ENCODE data around the gene CAMK4.

The CAMK4 gene

DNA sequence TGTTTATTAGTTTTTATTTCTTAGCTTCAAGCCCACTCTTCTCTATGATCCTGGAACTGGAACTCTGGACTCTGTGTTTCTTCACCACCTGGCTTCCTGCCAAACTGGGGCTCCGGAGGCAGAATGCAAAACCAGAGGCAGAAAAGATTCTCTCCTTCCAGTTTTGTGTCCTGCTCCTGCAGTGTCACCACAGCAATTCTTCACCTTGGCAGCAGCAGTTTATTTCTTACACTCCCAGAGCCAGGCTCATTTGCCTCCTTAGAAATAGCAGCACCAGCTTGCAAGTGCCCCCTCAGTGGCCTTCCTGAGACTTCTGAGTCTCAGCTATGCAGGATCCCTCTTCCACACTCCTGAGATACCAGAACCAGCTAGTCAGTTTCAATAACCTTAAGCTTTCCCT is 26.7 kb upstream of the CAMK4 start:
- H3K27me3 ChIP-seq (ENCODE audit: insufficient read depth, poor library complexity, severe bottlenecking) = peaks cover 9% of the 10 kb centered on the region
- no peak overlapping the region for H3K4me3 ChIP-seq (ENCODE audit: severe bottlenecking)
- ATAC-seq (ENCODE audit: low read depth) (0 out of 3 replicates have a peak, but pooled peaks have one; percentile 38), DNase-seq (ENCODE audit: low spot score) (no peak)
- H3K27ac ChIP-seq (ENCODE audit: poor library complexity, severe bottlenecking) = no peak overlapping the region
- H3K9me3 ChIP-seq (ENCODE audit: severe bottlenecking) = no peaks in the 10 kb centered on the region
- H3K36me3 ChIP-seq (ENCODE audit: low read depth) = no peaks in the 10 kb centered on the region
- TF ChIP-seq, protein P1, sequence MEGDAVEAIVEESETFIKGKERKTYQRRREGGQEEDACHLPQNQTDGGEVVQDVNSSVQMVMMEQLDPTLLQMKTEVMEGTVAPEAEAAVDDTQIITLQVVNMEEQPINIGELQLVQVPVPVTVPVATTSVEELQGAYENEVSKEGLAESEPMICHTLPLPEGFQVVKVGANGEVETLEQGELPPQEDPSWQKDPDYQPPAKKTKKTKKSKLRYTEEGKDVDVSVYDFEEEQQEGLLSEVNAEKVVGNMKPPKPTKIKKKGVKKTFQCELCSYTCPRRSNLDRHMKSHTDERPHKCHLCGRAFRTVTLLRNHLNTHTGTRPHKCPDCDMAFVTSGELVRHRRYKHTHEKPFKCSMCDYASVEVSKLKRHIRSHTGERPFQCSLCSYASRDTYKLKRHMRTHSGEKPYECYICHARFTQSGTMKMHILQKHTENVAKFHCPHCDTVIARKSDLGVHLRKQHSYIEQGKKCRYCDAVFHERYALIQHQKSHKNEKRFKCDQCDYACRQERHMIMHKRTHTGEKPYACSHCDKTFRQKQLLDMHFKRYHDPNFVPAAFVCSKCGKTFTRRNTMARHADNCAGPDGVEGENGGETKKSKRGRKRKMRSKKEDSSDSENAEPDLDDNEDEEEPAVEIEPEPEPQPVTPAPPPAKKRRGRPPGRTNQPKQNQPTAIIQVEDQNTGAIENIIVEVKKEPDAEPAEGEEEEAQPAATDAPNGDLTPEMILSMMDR (IDR thresholded peaks at IDR 0.05; ENCODE audit: poor library complexity, severe bottlenecking) = no peak
- H3K4me1 ChIP-seq (ENCODE audit: insufficient read depth, poor library complexity, severe bottlenecking) = no peaks in the 10 kb centered on the region

DNA sequence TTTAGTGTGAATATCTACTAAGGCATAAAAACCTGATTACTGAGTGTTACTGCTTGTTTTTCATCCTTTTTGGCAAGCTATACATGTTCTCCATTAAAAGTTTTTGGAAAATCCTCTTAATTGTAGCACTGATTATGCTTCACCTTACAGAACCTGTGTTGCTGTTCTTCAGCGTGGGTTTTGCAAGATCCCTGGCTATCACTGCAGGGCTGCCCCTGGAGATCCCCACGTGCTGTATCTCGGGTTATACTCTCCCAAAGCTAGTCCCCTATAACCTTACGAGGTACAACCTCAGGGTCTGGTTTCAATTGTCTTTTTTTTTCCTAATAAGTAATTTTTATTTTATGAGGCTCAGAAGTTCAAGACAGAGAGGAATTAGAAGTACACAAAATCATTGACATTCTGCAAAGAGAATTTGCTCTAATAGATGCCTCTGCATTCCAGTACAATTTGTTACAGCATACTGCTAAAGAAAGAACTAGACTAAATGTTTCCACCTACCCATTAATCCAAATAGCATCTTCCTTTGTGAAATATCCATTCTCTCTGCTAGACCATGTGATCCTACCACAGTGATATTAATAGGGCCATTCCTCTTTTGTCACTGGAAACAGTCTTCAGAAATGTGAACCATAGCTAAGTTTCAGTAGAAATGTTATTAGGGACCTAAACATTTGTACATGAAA is 25.8 kb upstream of the CAMK4 start:
- H3K36me3 ChIP-seq (ENCODE audit: low read depth) = no peaks in the 10 kb centered on the region
- no peaks in the 10 kb centered on the region for H3K4me1 ChIP-seq (ENCODE audit: insufficient read depth, poor library complexity, severe bottlenecking)
- H3K27me3 ChIP-seq (ENCODE audit: insufficient read depth, poor library complexity, severe bottlenecking) = peaks cover 14% of the 10 kb centered on the region
- H3K9me3 ChIP-seq (ENCODE audit: severe bottlenecking) = no peaks in the 10 kb centered on the region
- no peak overlapping the region for H3K27ac ChIP-seq (ENCODE audit: poor library complexity, severe bottlenecking)
- TF ChIP-seq, protein P1 (IDR thresholded peaks at IDR 0.05; ENCODE audit: poor library complexity, severe bottlenecking) = no peak
- no peak overlapping the region for H3K4me3 ChIP-seq (ENCODE audit: severe bottlenecking)
- ATAC-seq (ENCODE audit: low read depth) (no peak), DNase-seq (ENCODE audit: low spot score) (no peak)

DNA sequence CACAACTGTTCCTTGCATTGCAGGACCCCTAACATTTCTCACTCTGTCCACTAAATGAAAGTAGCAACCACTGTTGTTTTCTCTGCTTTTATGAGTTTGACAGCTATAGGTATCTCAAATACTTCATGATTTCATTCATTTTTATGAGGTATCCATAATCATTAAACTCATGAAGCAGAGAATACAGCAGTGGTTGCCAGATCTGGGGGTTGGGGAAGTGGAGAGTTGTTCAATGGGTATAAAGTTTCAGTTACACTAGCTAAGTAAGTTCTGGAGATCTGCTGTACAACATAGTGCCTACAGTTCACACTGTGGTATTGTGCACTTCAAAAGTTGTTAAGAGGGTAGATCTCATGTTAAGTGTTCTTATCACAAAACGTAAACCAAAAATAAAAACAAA is 23.4 kb upstream of the CAMK4 start:
- ATAC-seq (ENCODE audit: low read depth) (no peak), DNase-seq (ENCODE audit: low spot score) (no peak)
- TF ChIP-seq, protein P1 (IDR thresholded peaks at IDR 0.05; ENCODE audit: poor library complexity, severe bottlenecking) = no peak
- Histone ChIP-seq H3K4me1 (ENCODE audit: insufficient read depth, poor library complexity, severe bottlenecking) (no peaks in the 10 kb centered on the region), H3K4me3 (ENCODE audit: severe bottlenecking) (no peak overlapping the region), H3K27me3 (ENCODE audit: insufficient read depth, poor library complexity, severe bottlenecking) (peaks cover 16% of the 10 kb centered on the region), H3K36me3 (ENCODE audit: low read depth) (no peaks in the 10 kb centered on the region), H3K27ac (ENCODE audit: poor library complexity, severe bottlenecking) (no peak overlapping the region), H3K9me3 (ENCODE audit: severe bottlenecking) (no peaks in the 10 kb centered on the region)

DNA sequence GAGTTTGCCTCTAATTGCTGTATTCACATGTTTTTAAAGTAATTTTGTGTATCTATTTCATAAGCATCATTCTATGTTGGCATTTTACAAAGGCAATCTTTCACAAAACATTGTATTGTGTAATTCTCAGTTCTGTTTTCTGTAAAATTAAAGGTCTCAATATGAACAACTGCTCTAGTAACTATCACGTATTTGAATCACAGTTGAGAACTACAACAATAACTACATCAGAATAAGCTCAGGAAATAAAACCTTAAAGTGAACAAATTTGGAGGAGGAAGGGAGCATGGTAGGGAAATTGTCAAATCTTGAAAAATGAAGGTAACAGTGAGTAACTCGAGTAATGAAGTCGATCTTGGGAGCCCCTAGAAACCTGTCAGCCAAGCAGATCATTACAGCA is 22.5 kb upstream of the CAMK4 start:
- H3K9me3 ChIP-seq (ENCODE audit: severe bottlenecking) = no peaks in the 10 kb centered on the region
- no peaks in the 10 kb centered on the region for H3K4me1 ChIP-seq (ENCODE audit: insufficient read depth, poor library complexity, severe bottlenecking)
- no peak overlapping the region for H3K4me3 ChIP-seq (ENCODE audit: severe bottlenecking)
- peaks cover 16% of the 10 kb centered on the region for H3K27me3 ChIP-seq (ENCODE audit: insufficient read depth, poor library complexity, severe bottlenecking)
- ATAC-seq (ENCODE audit: low read depth) (no peak), DNase-seq (ENCODE audit: low spot score) (no peak)
- TF ChIP-seq, protein P1 (IDR thresholded peaks at IDR 0.05; ENCODE audit: poor library complexity, severe bottlenecking) = no peak
- H3K27ac ChIP-seq (ENCODE audit: poor library complexity, severe bottlenecking) = no peak overlapping the region
- H3K36me3 ChIP-seq (ENCODE audit: low read depth) = no peaks in the 10 kb centered on the region

DNA sequence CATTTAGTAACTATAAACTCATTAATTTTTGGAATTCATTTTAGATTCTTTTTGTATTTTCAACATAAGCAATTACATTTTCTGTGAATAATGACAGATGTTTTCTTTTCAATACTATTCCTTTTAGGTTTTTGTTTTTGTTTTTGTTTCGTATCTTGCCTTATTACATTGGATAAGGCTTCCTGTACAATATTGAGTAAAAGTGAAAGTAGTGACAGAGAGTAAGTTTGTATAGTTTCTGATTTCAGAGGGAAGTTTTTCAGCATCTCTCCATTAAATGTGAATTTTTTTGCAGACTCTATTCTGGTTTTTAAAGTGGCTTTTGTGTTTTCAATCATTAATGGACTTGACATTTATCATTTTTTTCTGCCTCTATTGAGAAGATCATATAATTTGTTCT is 12.8 kb upstream of the CAMK4 start:
- no peak for DNase-seq (ENCODE audit: low spot score)
- Histone ChIP-seq H3K9me3 (ENCODE audit: severe bottlenecking) (no peaks in the 10 kb centered on the region), H3K4me1 (ENCODE audit: insufficient read depth, poor library complexity, severe bottlenecking) (no peaks in the 10 kb centered on the region), H3K4me3 (ENCODE audit: severe bottlenecking) (no peak overlapping the region), H3K27me3 (ENCODE audit: insufficient read depth, poor library complexity, severe bottlenecking) (peaks cover 13% of the 10 kb centered on the region), H3K27ac (ENCODE audit: poor library complexity, severe bottlenecking) (no peak overlapping the region), H3K36me3 (ENCODE audit: low read depth) (no peaks in the 10 kb centered on the region)
- ATAC-seq (ENCODE audit: low read depth) = no peak
- TF ChIP-seq, protein P1 (IDR thresholded peaks at IDR 0.05; ENCODE audit: poor library complexity, severe bottlenecking) = no peak
